Right cardiac atrium (tissue), 5 donors: ENCODE measurements around the gene YJEFN3. TPM values are rescaled to one million over a fixed set of nuclear protein-coding genes. Genes with fewer than 3 reads are reported as not detected.

Experiments
- ATAC-seq, 2 donors: fragments of 200-7000 bp; cut with Tn5 transposase; one replicate each; pipeline versions ENCODE4 v1.8.0 to v1.9.1; 2020; ENCODE audit warnings: moderate library complexity in 2 of 2, mild to moderate bottlenecking in 1 of 2
- DNase-seq, 3 donors: peaks; one replicate each; pipeline ENCODE4 v3.0.0-alpha.2; 2020
- H3K27ac ChIP-seq: one replicate; pipeline ENCODE4 v1.5.1; 2013; ENCODE audit warnings: mild to moderate bottlenecking, low read length, control low read depth, moderate library complexity
- H3K27me3 ChIP-seq: one replicate; pipeline ENCODE4 v1.6.1; 2013; ENCODE audit not compliant: control insufficient read depth, insufficient read depth
- H3K4me1 ChIP-seq: one replicate; pipeline ENCODE4 v1.6.1; 2013; ENCODE audit warnings: low read length; ENCODE audit not compliant: control insufficient read depth, insufficient read depth
- H3K4me3 ChIP-seq: one replicate; pipeline ENCODE4 v1.5.1; 2013; ENCODE audit warnings: low read length, control low read depth
- H3K9me3 ChIP-seq: one replicate; pipeline ENCODE4 v1.6.1; 2013; ENCODE audit warnings: low read length; ENCODE audit not compliant: control insufficient read depth
- WGBS: extraction: QIAGEN DNeasy Blood & Tissue Kit; methylation state at CpG from one replicate; pipeline ENCODE4 v1.1.7; 2013; 5-methylcytosine and 5-hydroxymethylcytosine counted together
- intact Hi-C, 4 donors: fragments of 100-400 bp; cut with DNase I; formaldehyde crosslinking; loops; one replicate each; pipeline versions ENCODE4 v1.11.0 to v1.14.0; 2022 to 2023
- polyA plus RNA-seq: library from polyadenylated mRNA; stranded (reverse); fragments of 200-250 nt; gene quantifications from one replicate; pipeline ENCODE4 v1.2.3, GENCODE V29; 2013
- total RNA-seq, 4 donors: library from RNA; stranded (reverse); fragmentation: NEBNext Ultra II Directional; extraction: Animal tissue kit (Norgen Biotek cat#: 25700); gene quantifications; one replicate each; pipeline ENCODE4 v1.2.1, GENCODE V29; 2021
- donor health status: healthy with polysubstance abuse.
- donor health status: DM: no; HTN: yes; CAD: no.
- donor health status: DM: no; HTN: no; CAD: no.
- donor health status: DM: no; HTN: yes; CAD: no; lungs with severe emphysema.
- donor health status: DM: yes; HTN: yes; CAD: no.

YJEFN3 gene
- total and polyA plus RNA-seq, 5 donors, result 1.3 to 4.3 (median 1.7) TPM

- intact Hi-C loops, result no loop called here
- 84% methylated on average over 12 of the region's 12 CpGs for WGBS
- no peak for ATAC-seq
Observed at GRCh38 chr19:19542507-19542906, 13.8 kb downstream of the YJEFN3 start.

GRCh38 chr19:19543101-19543500, 14.4 kb downstream of the YJEFN3 start:
- Histone ChIP-seq H3K4me1 (peaks cover 2% of the 10 kb centered on the region), H3K27ac (no peak overlapping the region), H3K27me3 (no peaks in the 10 kb centered on the region), H3K9me3 (no peaks in the 10 kb centered on the region), H3K4me3 (no peak overlapping the region)
- intact Hi-C loops, result no loop called here
- ATAC-seq (no peak), DNase-seq (peak in 1 of 3 donors; percentile 30)
- 95% methylated on average over 13 of the region's 13 CpGs for WGBS

More at GRCh38 chr19:19542507-19542906, 13.8 kb downstream of the YJEFN3 start:
- Histone ChIP-seq H3K9me3 (no peaks in the 10 kb centered on the region), H3K4me3 (no peak overlapping the region), H3K27ac (no peak overlapping the region), H3K27me3 (no peaks in the 10 kb centered on the region), H3K4me1 (peaks cover 2% of the 10 kb centered on the region)
- no peak for DNase-seq

GRCh38 chr19:19543640-19544039, 14.9 kb downstream of the YJEFN3 start:
- Histone ChIP-seq H3K27me3 (no peaks in the 10 kb centered on the region), H3K9me3 (no peaks in the 10 kb centered on the region), H3K4me1 (peaks cover 2% of the 10 kb centered on the region), H3K27ac (no peak overlapping the region), H3K4me3 (no peak overlapping the region)
- DNase-seq (peak in 1 of 3 donors; percentile 38), ATAC-seq (no peak)
- WGBS, result 88% methylated on average over 19 of the region's 19 CpGs
- intact Hi-C loops, result no loop called here

- no peak for ATAC-seq
- WGBS, result 86% methylated on average over 75 of the region's 75 CpGs
- no peak overlapping the region for H3K27ac ChIP-seq
- intact Hi-C loops, result no loop called here
- H3K27me3 ChIP-seq, result no peaks in the 10 kb centered on the region
- peaks cover 2% of the 10 kb centered on the region for H3K4me1 ChIP-seq
- no peak overlapping the region for H3K4me3 ChIP-seq
- peak in 1 of 3 donors; percentile 58 for DNase-seq
- no peaks in the 10 kb centered on the region for H3K9me3 ChIP-seq
Observed at GRCh38 chr19:19544257-19544953, 15.7 kb downstream of the YJEFN3 start.

GRCh38 chr19:19544954-19545591, 16.4 kb downstream of the YJEFN3 start:
- intact Hi-C loops, result no loop called here
- no peaks in the 10 kb centered on the region for H3K27me3 ChIP-seq
- H3K4me1 ChIP-seq, result peaks cover 2% of the 10 kb centered on the region
- no peak overlapping the region for H3K4me3 ChIP-seq
- DNase-seq, result peak in 2 of 3 donors; percentile 43 to 50
- no peak for ATAC-seq
- H3K9me3 ChIP-seq, result no peaks in the 10 kb centered on the region
- 91% methylated on average over 53 of the region's 53 CpGs for WGBS
- no peak overlapping the region for H3K27ac ChIP-seq

GRCh38 chr19:19545707-19546106, 17.0 kb downstream of the YJEFN3 start:
- ATAC-seq (no peak), DNase-seq (no peak)
- H3K27me3 ChIP-seq, result no peaks in the 10 kb centered on the region
- H3K4me1 ChIP-seq, result no peaks in the 10 kb centered on the region
- no peak overlapping the region for H3K4me3 ChIP-seq
- 93% methylated on average over 23 of the region's 23 CpGs for WGBS
- H3K9me3 ChIP-seq, result no peaks in the 10 kb centered on the region
- intact Hi-C loops, result no loop called here
- no peak overlapping the region for H3K27ac ChIP-seq

- no peaks in the 10 kb centered on the region for H3K4me1 ChIP-seq
- DNase-seq (peak in 1 of 3 donors; percentile 56), ATAC-seq (peak; percentile 9 to 37)
- H3K9me3 ChIP-seq, result no peaks in the 10 kb centered on the region
- no peaks in the 10 kb centered on the region for H3K27me3 ChIP-seq
- intact Hi-C loops, result no loop called here
- no peak overlapping the region for H3K27ac ChIP-seq
- WGBS, result 49% methylated on average over 19 of the region's 19 CpGs
- H3K4me3 ChIP-seq, result no peak overlapping the region
Observed at GRCh38 chr19:19546751-19547162, 18.0 kb downstream of the YJEFN3 start.

GRCh38 chr19:19547674-19548336, 19.1 kb downstream of the YJEFN3 start:
- ATAC-seq, result peak; percentile 57 to 59
- no peak overlapping the region for H3K27ac ChIP-seq
- H3K4me3 ChIP-seq, result no peak overlapping the region
- intact Hi-C loops, result no loop called here
- no peaks in the 10 kb centered on the region for H3K27me3 ChIP-seq
- DNase-seq, result peak in 1 of 3 donors; percentile 44
- H3K4me1 ChIP-seq, result no peaks in the 10 kb centered on the region
- 44% methylated on average over 15 of the region's 15 CpGs for WGBS
- no peaks in the 10 kb centered on the region for H3K9me3 ChIP-seq

- intact Hi-C loops, result no loop called here
- ATAC-seq (no peak), DNase-seq (peak in 1 of 3 donors; percentile 31)
- Histone ChIP-seq H3K4me3 (no peak overlapping the region), H3K4me1 (no peaks in the 10 kb centered on the region), H3K27ac (no peak overlapping the region), H3K9me3 (no peaks in the 10 kb centered on the region), H3K27me3 (no peaks in the 10 kb centered on the region)
- 67% methylated on average over 13 of the region's 13 CpGs for WGBS
Observed at GRCh38 chr19:19548915-19549759, 20.4 kb downstream of the YJEFN3 start.

GRCh38 chr19:19549804-19550464, 21.2 kb downstream of the YJEFN3 start:
- intact Hi-C loops, result loop anchor here in 1 of 4 donors (5.0 kb wide), 1 partner anchor 87 kb away; no protein-coding TSS in a partner anchor
- 59% methylated on average over 23 of the region's 23 CpGs for WGBS
- Histone ChIP-seq H3K9me3 (no peaks in the 10 kb centered on the region), H3K27me3 (no peaks in the 10 kb centered on the region), H3K27ac (no peak overlapping the region), H3K4me1 (no peaks in the 10 kb centered on the region), H3K4me3 (no peak overlapping the region)
- ATAC-seq (no peak), DNase-seq (peak in 1 of 3 donors; percentile 34)
